ENCODE data around the gene NTN4.
"Not testable (repeated sequence)": the region's sequence is repeated elsewhere in the genome, so short reads cannot be mapped to it uniquely, and the experiment has no call there.

NTN4 gene

GRCh38 chr12:95623554-95624170 lies 166.9 kb downstream of the NTN4 start:
- DNase-seq (ENCODE audit: low read depth), result no peak

- DNase-seq (ENCODE audit: low read depth), result no peak
Measured at GRCh38 chr12:95622879-95623278, 167.7 kb downstream of the NTN4 start.

- DNase-seq (ENCODE audit: low read depth), result no peak
Measured at GRCh38 chr12:95621725-95622124, 168.8 kb downstream of the NTN4 start.

- DNase-seq (ENCODE audit: low read depth), result no peak
Measured at GRCh38 chr12:95620171-95620570, 170.4 kb downstream of the NTN4 start.

- not testable (repeated sequence) for DNase-seq (ENCODE audit: low read depth)
Measured at GRCh38 chr12:95616470-95616869, 174.1 kb downstream of the NTN4 start.

- DNase-seq (ENCODE audit: low read depth), result no peak
Measured at GRCh38 chr12:95615749-95616148, 174.8 kb downstream of the NTN4 start.

GRCh38 chr12:95614390-95614982 lies 176.1 kb downstream of the NTN4 start:
- DNase-seq (ENCODE audit: low read depth), result no peak

GRCh38 chr12:95613021-95613420 lies 177.5 kb downstream of the NTN4 start:
- DNase-seq (ENCODE audit: low read depth), result no peak

- no peak for DNase-seq (ENCODE audit: low read depth)
Measured at GRCh38 chr12:95611676-95612309, 178.8 kb downstream of the NTN4 start.

- DNase-seq (ENCODE audit: low read depth), result no peak
Measured at GRCh38 chr12:95608252-95609033, 182.1 kb downstream of the NTN4 start.
